WTC11 (cell line): ENCODE data around the gene E2F4. TPM values are rescaled to one million over a fixed set of nuclear protein-coding genes. Genes with fewer than 3 reads are reported as not detected.

ENCODE experiments used
- AR ChIP-seq: fragments of 250-450 bp; sonication (Bioruptor Pico); IDR thresholded peaks from 2 replicates; pipeline ENCODE4 v1.9.0; 2021; ENCODE audit warnings: mild to moderate bottlenecking
- CTCF ChIP-seq: fragments of 200-600 bp; IDR thresholded peaks from 2 replicates; pipeline ENCODE4 v1.8.0; 2022; ENCODE audit warnings: antibody characterized with exemption
- ETV6 ChIP-seq: sonication (generic); formaldehyde crosslinking; IDR thresholded peaks from 2 replicates; pipeline ENCODE4 v1.8.1; 2022; ENCODE audit warnings: mild to moderate bottlenecking, missing genetic modification reagents
- FOXJ3 ChIP-seq: sonication (generic); formaldehyde crosslinking; IDR thresholded peaks from 2 replicates; pipeline ENCODE4 v1.9.0; 2021; ENCODE audit warnings: missing genetic modification reagents, mild to moderate bottlenecking, borderline replicate concordance
- FOXP4 ChIP-seq: sonication (generic); formaldehyde crosslinking; IDR thresholded peaks from 2 replicates; pipeline ENCODE4 v1.8.0; 2022; ENCODE audit warnings: mild to moderate bottlenecking, missing genetic modification reagents
- HMGXB4 ChIP-seq: sonication (generic); formaldehyde crosslinking; IDR thresholded peaks from 2 replicates; pipeline ENCODE4 v1.8.1; 2023; ENCODE audit warnings: mild to moderate bottlenecking, moderate library complexity, missing genetic modification reagents
- IRF1 ChIP-seq: sonication (generic); formaldehyde crosslinking; IDR thresholded peaks from 2 replicates; pipeline ENCODE4 v1.8.0; 2023; ENCODE audit warnings: missing genetic modification reagents
- PRDM15 ChIP-seq: sonication (generic); formaldehyde crosslinking; IDR thresholded peaks from 2 replicates; pipeline ENCODE4 v1.8.0; 2022; ENCODE audit warnings: missing genetic modification reagents
- SOX15 ChIP-seq: fragments of 250-450 bp; sonication (Bioruptor Pico); IDR thresholded peaks from 2 replicates; pipeline ENCODE4 v1.9.0; 2021; ENCODE audit warnings: mild to moderate bottlenecking
- SP1 ChIP-seq: sonication (generic); formaldehyde crosslinking; conservative IDR thresholded peaks from 2 replicates; pipeline ENCODE4 v1.8.1; 2022; ENCODE audit warnings: missing genetic modification reagents
- ZNF138 ChIP-seq: sonication (generic); formaldehyde crosslinking; conservative IDR thresholded peaks from 2 replicates; pipeline ENCODE4 v1.8.1; 2022; ENCODE audit warnings: mild to moderate bottlenecking, moderate library complexity, missing genetic modification reagents
- ZNF281 ChIP-seq: sonication (generic); formaldehyde crosslinking; IDR thresholded peaks from 2 replicates; pipeline ENCODE4 v1.8.0; 2023; ENCODE audit warnings: mild to moderate bottlenecking, missing genetic modification reagents
- ZNF317 ChIP-seq: sonication (generic); formaldehyde crosslinking; IDR thresholded peaks from 2 replicates; pipeline ENCODE4 v1.8.1; 2023; ENCODE audit warnings: low read depth, mild to moderate bottlenecking, moderate library complexity, missing genetic modification reagents, borderline replicate concordance
- ZNF425 ChIP-seq: fragments of 250-450 bp; sonication (Bioruptor Pico); conservative IDR thresholded peaks from 2 replicates; pipeline ENCODE4 v1.9.0; 2021; ENCODE audit warnings: mild to moderate bottlenecking
- total RNA-seq: library from RNA; stranded (reverse); gene quantifications from 3 replicates; pipeline ENCODE4 v1.2.3, GENCODE V29; 2021

The E2F4 gene
- total RNA-seq, 1 experiment from 2014 or later: 85.0 TPM

GRCh38 chr16:67155295-67156142 lies 36.4 kb upstream of the E2F4 start (continued):
- 0 out of 2 replicates have a peak, but pooled peaks have one; percentile 29 for TF ChIP-seq PRDM15 (CRISPR knock-in tag)
- TF ChIP-seq ZNF138: 0 out of 2 replicates have a peak, but pooled peaks have one; percentile 45
- TF ChIP-seq SP1 (CRISPR knock-in tag): peak; percentile 53; the same call in 1 of the 2 replicates
- TF ChIP-seq ZNF425 (CRISPR knock-in tag): no peak
- TF ChIP-seq IRF1: no peak
- no peak for TF ChIP-seq ZNF281 (CRISPR knock-in tag)
- TF ChIP-seq SOX15 (CRISPR knock-in tag): no peak
- TF ChIP-seq FOXJ3 (CRISPR knock-in tag): no peak
- TF ChIP-seq FOXP4 (CRISPR knock-in tag): 0 out of 2 replicates have a peak, but pooled peaks have one; percentile 54
- TF ChIP-seq ZNF317: no peak
- TF ChIP-seq CTCF: peak; percentile 97
- TF ChIP-seq AR (CRISPR knock-in tag): no peak
- peak; percentile 75; the same call in 1 of the 2 replicates for TF ChIP-seq ETV6 (CRISPR knock-in tag)
- peak; percentile 98 for TF ChIP-seq HMGXB4
